RWPE2 (cell line): ENCODE measurements around the gene PLXNA4.

Experiments used
- ATAC-seq: fragments of 200-7000 bp; cut with Tn5 transposase; 3 replicates; pipeline ENCODE4 v1.9.1; 2021; ENCODE audit warnings: low read depth
- DNase-seq: peaks from one replicate; pipeline ENCODE4 v3.0.0-alpha.2; 2020; ENCODE audit warnings: low spot score
- H3K27ac ChIP-seq: fragments of 450-650 bp; 2 replicates; pipeline ENCODE4 v1.5.1; 2017; ENCODE audit warnings: mild to moderate bottlenecking; ENCODE audit not compliant: poor library complexity, severe bottlenecking
- H3K27me3 ChIP-seq: fragments of 250-450 bp; sonication (Bioruptor Pico); 2 replicates; pipeline ENCODE4 v1.5.1; 2021; ENCODE audit warnings: mild to moderate bottlenecking, moderate library complexity; ENCODE audit not compliant: insufficient read depth, poor library complexity, severe bottlenecking
- H3K36me3 ChIP-seq: fragments of 250-450 bp; sonication (Bioruptor Pico); 2 replicates; pipeline ENCODE4 v1.5.1; 2020; ENCODE audit warnings: low read depth, mild to moderate bottlenecking, moderate library complexity
- H3K4me1 ChIP-seq: fragments of 250-450 bp; sonication (Bioruptor Pico); 2 replicates; pipeline ENCODE4 v1.5.1; 2021; ENCODE audit warnings: mild to moderate bottlenecking, moderate library complexity; ENCODE audit not compliant: insufficient read depth, poor library complexity, severe bottlenecking
- H3K4me3 ChIP-seq: fragments of 250-450 bp; sonication (Bioruptor Pico); 2 replicates; pipeline ENCODE4 v1.5.1; 2021; ENCODE audit warnings: mild to moderate bottlenecking, moderate library complexity; ENCODE audit not compliant: severe bottlenecking
- H3K9me3 ChIP-seq: fragments of 250-450 bp; sonication (Bioruptor Pico); 2 replicates; pipeline ENCODE4 v1.5.1; 2021; ENCODE audit warnings: mild to moderate bottlenecking, moderate library complexity; ENCODE audit not compliant: severe bottlenecking
- TF ChIP-seq, protein P1 (sequence below): fragments of 450-650 bp; IDR thresholded peaks from one replicate; pipeline ENCODE4 v1.5.1; 2017; ENCODE audit warnings: mild to moderate bottlenecking, moderate library complexity; ENCODE audit not compliant: poor library complexity, severe bottlenecking

Gene PLXNA4

DNA sequence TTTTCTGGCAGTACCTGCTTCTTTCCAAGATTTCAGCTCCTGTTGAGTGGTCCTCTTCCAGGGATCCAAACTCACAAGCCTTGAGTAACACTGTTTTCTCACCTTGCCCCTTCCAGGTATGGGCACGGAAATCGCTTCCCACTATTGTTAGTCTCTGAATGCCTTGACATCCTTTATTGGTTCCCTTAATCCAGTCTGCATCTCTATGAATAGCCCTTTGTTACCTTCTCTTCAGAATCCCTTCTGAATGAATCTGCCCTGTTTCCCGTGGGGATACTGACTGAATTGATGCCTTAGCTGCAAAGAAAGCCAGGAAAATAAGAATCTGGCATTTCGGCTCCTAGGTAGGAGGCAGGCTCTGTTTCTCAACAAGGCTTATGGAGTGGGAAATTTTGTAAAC, 467.7 kb downstream of the PLXNA4 start:
- no peak for DNase-seq
- H3K27me3 ChIP-seq = no peaks in the 10 kb centered on the region
- TF ChIP-seq, protein P1, sequence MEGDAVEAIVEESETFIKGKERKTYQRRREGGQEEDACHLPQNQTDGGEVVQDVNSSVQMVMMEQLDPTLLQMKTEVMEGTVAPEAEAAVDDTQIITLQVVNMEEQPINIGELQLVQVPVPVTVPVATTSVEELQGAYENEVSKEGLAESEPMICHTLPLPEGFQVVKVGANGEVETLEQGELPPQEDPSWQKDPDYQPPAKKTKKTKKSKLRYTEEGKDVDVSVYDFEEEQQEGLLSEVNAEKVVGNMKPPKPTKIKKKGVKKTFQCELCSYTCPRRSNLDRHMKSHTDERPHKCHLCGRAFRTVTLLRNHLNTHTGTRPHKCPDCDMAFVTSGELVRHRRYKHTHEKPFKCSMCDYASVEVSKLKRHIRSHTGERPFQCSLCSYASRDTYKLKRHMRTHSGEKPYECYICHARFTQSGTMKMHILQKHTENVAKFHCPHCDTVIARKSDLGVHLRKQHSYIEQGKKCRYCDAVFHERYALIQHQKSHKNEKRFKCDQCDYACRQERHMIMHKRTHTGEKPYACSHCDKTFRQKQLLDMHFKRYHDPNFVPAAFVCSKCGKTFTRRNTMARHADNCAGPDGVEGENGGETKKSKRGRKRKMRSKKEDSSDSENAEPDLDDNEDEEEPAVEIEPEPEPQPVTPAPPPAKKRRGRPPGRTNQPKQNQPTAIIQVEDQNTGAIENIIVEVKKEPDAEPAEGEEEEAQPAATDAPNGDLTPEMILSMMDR = no peak
- H3K27ac ChIP-seq = no peak overlapping the region
- H3K4me3 ChIP-seq = no peak overlapping the region
- no peaks in the 10 kb centered on the region for H3K36me3 ChIP-seq
- no peak for ATAC-seq
- no peaks in the 10 kb centered on the region for H3K9me3 ChIP-seq
- H3K4me1 ChIP-seq = no peaks in the 10 kb centered on the region

DNA sequence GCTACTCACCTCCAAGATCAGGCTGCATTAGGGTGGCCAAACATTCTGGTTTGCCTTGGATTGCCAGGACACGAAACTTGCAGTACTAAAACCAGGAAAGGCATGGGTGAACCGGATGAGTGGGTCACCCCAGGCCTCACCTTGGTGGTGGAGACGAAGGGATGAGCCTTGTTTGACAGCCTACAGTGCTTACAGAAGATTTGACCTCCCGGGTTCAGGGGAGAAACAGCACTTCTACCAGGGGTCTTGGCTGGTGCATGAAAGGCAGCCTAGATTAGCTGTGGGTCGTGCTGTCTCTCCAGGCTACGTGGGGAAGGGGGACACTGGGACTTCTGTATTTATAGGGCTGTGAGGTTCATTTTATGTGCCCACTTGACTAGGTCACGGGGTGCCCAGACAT, 469.8 kb downstream of the PLXNA4 start:
- Histone ChIP-seq H3K4me3 (no peak overlapping the region), H3K36me3 (no peaks in the 10 kb centered on the region), H3K27ac (no peak overlapping the region), H3K27me3 (no peaks in the 10 kb centered on the region), H3K9me3 (no peaks in the 10 kb centered on the region), H3K4me1 (no peaks in the 10 kb centered on the region)
- ATAC-seq (no peak), DNase-seq (no peak)
- TF ChIP-seq, protein P1 = no peak

DNA sequence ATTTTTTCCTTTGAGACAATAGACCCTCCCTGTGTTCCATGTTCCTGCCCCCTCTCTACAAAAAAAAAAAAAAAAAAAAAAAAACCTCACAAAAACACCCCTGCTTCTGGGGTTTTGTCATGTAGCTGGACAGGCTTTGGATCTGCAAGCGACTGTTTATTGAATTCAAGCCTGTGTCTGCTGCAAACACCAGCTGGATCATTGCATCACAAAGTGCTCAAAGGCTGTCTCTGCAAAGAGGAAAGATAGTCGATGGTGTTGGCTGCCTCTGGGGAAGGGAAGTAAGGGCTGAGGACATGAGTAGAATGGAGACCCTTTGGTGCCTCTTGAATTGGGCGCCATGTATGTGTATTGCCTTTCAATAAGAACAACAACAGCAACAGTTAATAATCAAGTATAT, 471.2 kb downstream of the PLXNA4 start:
- TF ChIP-seq, protein P1 = no peak
- no peak overlapping the region for H3K4me3 ChIP-seq
- no peaks in the 10 kb centered on the region for H3K36me3 ChIP-seq
- no peak for DNase-seq
- no peak for ATAC-seq
- no peaks in the 10 kb centered on the region for H3K9me3 ChIP-seq
- no peak overlapping the region for H3K27ac ChIP-seq
- no peaks in the 10 kb centered on the region for H3K4me1 ChIP-seq
- H3K27me3 ChIP-seq = no peaks in the 10 kb centered on the region

DNA sequence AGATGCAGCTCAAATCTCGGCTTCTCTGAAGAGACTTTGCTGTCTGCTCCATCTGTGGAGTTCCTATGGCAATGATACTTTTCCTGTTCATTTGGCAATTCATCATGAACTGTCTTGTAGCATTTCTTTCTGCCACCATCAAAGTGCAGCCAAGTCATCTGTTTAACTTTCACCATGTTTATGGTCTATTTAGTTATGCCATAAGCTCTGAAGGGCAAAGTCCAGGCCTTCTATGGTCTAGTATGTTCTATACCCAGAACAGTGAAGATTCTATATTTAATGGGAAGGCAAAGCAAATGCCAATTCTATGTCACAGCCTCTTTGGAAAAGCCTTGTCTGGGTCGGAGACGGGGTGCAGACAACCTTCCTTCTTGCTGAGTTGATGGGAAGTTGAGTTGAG, 472.6 kb downstream of the PLXNA4 start:
- Histone ChIP-seq H3K27ac (no peak overlapping the region), H3K4me1 (no peaks in the 10 kb centered on the region), H3K9me3 (no peaks in the 10 kb centered on the region), H3K4me3 (no peak overlapping the region), H3K36me3 (no peaks in the 10 kb centered on the region), H3K27me3 (no peaks in the 10 kb centered on the region)
- DNase-seq (no peak), ATAC-seq (no peak)
- TF ChIP-seq, protein P1 = no peak

DNA sequence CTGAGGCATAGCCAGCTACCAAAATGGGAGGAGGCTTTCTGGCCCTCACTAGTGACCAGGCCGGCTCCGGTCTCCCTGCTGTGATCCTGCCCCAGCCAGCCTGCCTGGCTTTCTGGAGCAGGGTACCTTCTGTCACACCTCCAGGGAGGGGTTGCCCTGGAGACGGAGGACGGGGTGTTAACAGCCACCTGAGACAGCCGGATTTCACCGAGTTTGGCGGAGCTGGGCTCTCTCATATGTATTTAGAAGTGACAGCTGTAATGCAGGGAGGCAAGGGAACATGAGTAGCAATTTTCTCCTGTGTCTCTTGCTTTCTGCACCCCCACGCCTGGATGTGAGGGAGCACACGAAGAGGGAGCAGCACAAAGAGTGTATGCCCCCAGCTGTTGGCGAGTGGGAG, 473.3 kb downstream of the PLXNA4 start:
- Histone ChIP-seq H3K36me3 (no peaks in the 10 kb centered on the region), H3K4me1 (no peaks in the 10 kb centered on the region), H3K27ac (no peak overlapping the region), H3K9me3 (no peaks in the 10 kb centered on the region), H3K27me3 (no peaks in the 10 kb centered on the region), H3K4me3 (no peak overlapping the region)
- DNase-seq (no peak), ATAC-seq (no peak)
- TF ChIP-seq, protein P1 = no peak
